Activated T-helper 1 cell treated with Interleukin-2 at 50 U/mL for 16 hours (primary cell): ENCODE results near the gene NAALADL2.

Source experiments
- DNase-seq: peaks from one replicate; pipeline ENCODE4 v3.0.0-alpha.2; 2020; ENCODE audit warnings: low read depth

NAALADL2 gene

DNA sequence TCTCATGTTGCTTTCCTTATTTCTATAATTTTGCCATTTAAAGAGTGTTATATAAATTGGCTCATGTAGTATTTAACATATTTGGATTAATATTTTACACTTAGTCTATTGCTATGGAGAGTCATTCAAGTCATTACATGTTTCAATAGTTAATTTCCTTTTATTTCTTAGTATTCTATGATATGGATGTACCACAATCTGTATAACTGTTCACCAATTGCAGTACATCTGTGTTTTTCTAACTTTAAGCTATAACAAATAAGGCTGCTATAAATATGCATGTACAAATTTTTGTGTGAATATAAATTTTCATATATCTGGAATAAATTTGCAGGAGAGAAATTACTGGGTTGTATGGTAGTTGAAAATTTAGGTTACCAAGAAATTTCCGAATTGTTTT is 993.4 kb downstream of the NAALADL2 start:
- DNase-seq, result no peak

DNA sequence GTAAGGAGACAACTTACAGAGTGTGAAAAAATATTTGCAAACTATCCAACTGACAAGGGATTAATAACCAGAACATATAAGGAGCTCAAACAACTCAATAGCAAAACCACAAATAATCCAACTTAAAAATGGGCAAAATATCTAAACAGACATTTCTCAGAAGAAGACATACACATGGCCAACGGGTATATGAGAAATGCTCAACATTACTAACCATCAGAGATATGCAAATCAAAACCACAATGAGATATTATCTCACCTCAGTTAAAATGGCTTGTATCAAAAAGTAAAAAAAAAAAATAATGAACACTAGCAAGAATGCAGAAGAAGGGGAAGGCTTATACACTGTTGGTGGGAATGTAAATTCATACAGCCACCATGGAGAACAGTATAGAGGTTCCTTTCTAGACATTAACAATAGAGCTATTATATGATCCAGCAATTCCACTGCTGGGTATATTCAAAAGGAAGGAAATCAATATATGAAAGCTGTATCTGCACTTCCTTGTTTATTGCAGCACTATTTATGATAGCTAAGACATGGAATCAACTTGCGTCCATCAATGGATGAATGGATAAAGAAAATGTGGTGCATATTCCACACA is 998.6 kb downstream of the NAALADL2 start:
- DNase-seq, result no peak
